Brain pericyte (primary cell): ENCODE measurements around the gene RPS6KA5.
"Not testable (repeated sequence)": the region's sequence is repeated elsewhere in the genome, so short reads cannot be mapped to it uniquely, and the experiment has no call there.

Source experiments
- DNase-seq: peaks from one replicate; pipeline ENCODE4 v3.0.0-alpha.2; 2012; ENCODE audit warnings: low read depth, low spot score

Gene RPS6KA5

GRCh38 chr14:91060351-91061055 lies at the start of gene RPS6KA5:
Gene RPS6KA5 (minus strand): TSS chr14:91060641. CDS start chr14:91060434, 207 bp downstream.
- DNase-seq, result peak; percentile 100

- peak; percentile 26 for DNase-seq
These were observed 48.6 kb upstream of the RPS6KA5 start for GRCh38 chr14:91108941-91109611.

- no peak for DNase-seq
These were observed 42.7 kb upstream of the RPS6KA5 start for GRCh38 chr14:91103116-91103515.

- no peak for DNase-seq
These were observed 39.7 kb upstream of the RPS6KA5 start for GRCh38 chr14:91100102-91100501.

- no peak for DNase-seq
These were observed 38.1 kb upstream of the RPS6KA5 start for GRCh38 chr14:91098591-91098990.

GRCh38 chr14:91097657-91098056 lies 37.2 kb upstream of the RPS6KA5 start:
- DNase-seq, result not testable (repeated sequence)

GRCh38 chr14:91095178-91095577 lies 34.7 kb upstream of the RPS6KA5 start:
- DNase-seq, result no peak

GRCh38 chr14:91094772-91095171 lies 34.3 kb upstream of the RPS6KA5 start:
- DNase-seq, result no peak

GRCh38 chr14:91093743-91094472 lies 33.5 kb upstream of the RPS6KA5 start:
- DNase-seq, result not testable (repeated sequence)

- DNase-seq, result no peak
These were observed 31.6 kb upstream of the RPS6KA5 start for GRCh38 chr14:91092073-91092472.

GRCh38 chr14:91090743-91091142 lies 30.3 kb upstream of the RPS6KA5 start:
- DNase-seq, result no peak

- no peak for DNase-seq
These were observed 29.6 kb upstream of the RPS6KA5 start for GRCh38 chr14:91089958-91090535.

- no peak for DNase-seq
These were observed 28.3 kb upstream of the RPS6KA5 start for GRCh38 chr14:91088585-91089235.

- DNase-seq, result not testable (repeated sequence)
These were observed 27.0 kb upstream of the RPS6KA5 start for GRCh38 chr14:91087470-91087869.

- DNase-seq, result no peak
These were observed 24.1 kb upstream of the RPS6KA5 start for GRCh38 chr14:91084516-91084915.

GRCh38 chr14:91082282-91082681 lies 21.8 kb upstream of the RPS6KA5 start:
- DNase-seq, result no peak

- DNase-seq, result no peak
These were observed 19.6 kb upstream of the RPS6KA5 start for GRCh38 chr14:91080071-91080470.

- DNase-seq, result no peak
These were observed 17.8 kb upstream of the RPS6KA5 start for GRCh38 chr14:91078095-91078737.

GRCh38 chr14:91075553-91075952 lies 15.1 kb upstream of the RPS6KA5 start:
- DNase-seq, result no peak

- no peak for DNase-seq
These were observed 10.1 kb upstream of the RPS6KA5 start for GRCh38 chr14:91070572-91070971.

GRCh38 chr14:91068642-91069041 lies 8.2 kb upstream of the RPS6KA5 start:
- DNase-seq, result no peak
